Muscle of back (tissue), 11 donors: ENCODE measurements around the gene SEC62. TPM values are rescaled to one million over a fixed set of nuclear protein-coding genes. Genes with fewer than 3 reads are reported as not detected.
A peak's percentile ranks its signal among the peaks of the same experiment; 100 is the strongest.

ENCODE experiments used
- DNase-seq, 3 donors: peaks; one replicate each; pipeline versions ENCODE4 v3.0.0 to v3.0.0-alpha.2; 2013
- polyA plus RNA-seq, 10 donors: library from polyadenylated mRNA; unstranded; fragments of 120-200 nt; gene quantifications; one replicate each; pipeline ENCODE4 v1.2.1, GENCODE V29; 2013; ENCODE audit not compliant: insufficient read length in 10 of 10

Gene SEC62
- polyA plus RNA-seq, 10 donors, result 76.8 to 91.9 (median 81.3) TPM

DNA sequence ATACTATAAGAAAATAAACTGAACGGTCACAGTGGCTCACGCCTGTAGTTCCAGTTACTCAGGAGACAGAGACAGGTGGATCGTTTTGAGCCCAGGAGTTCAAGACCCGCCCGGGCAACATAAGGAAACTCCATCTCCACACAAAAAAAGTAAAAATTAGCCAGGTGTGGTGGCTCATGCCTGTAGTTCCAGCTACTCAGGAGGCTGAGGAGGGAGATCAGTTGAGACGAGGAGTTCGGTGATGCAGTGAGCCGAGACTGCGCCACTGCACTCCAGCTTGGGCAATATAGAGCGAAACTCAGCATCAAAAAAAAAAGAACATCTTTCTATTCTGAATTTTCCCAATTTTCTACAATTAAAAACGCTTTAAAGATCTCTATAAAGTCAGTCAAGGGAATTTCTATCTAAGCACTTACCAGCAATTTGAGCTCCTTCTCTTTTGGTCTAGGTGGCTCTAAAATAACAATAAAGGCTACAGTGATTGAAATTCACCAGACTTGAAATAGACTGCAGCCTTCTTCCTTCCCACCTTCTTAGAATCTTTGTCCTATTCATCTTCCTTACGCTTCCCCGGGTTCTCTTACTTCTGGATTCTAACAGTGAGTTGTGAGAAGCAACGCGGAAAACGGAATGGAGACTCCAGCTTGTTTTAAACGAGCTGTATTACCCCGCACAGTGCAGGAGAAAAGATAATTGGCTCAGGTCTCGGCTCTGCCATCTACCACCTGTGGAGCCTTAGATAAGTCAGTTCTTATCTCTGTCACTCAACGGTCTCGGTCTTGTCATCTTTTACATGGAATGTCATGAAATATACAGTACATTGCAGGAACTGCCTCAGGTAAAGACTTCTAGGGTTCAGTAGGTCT is 812 bp upstream of the SEC62 start:
- DNase-seq, result no peak

DNA sequence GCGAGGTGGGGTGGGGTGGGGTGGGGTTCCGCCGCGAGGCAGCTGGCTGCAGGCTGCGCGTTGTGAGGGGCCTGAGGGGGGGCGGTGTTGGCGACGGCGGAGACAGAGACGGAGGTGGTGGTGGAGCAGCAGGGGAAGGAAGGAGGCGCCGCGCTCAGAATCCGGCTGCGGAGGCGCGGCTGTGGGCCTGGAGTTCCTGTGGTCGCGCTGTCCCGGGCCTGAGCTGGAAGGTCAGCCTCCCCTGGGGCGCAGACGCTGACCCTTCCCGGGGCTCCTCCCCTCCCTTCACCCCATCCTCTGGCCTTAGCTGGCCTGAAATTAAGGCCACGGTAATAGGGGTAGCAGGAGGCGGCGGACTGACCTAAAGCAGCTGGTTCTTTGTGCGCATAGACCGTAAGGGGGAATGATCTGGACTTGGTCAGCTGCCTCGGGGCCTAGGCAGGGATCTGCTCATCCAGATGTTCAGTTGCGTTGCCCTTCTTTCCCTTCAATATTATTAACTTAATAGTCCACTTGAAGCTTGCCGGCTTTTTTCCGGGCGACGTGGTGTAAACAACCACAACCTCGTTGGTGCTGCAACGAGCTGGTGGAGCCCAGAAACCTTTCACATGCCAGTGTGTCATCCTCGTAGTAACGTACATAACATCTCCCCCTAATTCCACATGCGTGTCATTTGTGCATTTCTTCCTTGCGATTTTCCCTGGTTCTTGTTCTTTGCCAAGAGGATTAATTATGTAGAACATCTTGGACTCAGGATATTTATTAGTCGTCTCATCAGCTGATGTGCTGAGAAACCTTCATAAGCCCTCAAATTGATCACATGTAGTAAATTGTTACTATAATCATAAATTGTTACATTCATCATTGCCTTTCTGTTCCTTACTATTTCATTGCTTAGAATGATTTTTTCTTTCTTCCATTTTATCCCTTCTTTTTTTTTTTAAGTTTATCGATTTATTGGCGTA is 626 bp downstream of the SEC62 start:
- DNase-seq, result peak; percentile 43 to 92 (median 71)

DNA sequence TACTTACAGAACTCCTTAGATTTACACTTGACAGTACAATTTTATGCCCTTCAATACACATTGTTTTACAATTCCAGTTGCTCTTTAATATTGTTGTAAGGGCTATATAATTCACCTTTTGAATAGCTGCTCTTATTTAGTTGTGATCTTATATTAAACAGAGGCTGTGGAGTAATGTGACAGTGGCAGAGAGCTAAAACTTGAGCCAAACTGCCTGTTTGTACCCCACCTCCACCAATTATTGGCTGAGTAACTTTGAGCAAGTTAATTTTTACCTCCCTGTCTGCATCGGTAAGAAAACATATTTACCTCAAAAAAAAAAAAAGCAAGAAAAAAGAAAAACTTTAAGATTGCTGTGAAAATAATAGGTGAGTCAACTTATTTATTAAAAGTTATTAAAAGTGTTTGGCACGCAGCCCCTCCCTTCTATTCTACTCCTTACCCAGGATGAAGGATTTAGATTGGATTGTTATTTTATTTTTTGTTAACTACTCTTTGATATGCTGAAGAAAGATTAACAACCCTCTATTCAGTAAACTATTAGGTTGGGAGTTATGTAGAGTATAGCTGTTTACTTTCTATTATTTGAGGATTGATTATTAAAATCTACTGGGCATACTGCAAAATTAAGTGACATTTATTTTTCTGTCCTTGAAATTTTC is 1.7 kb downstream of the SEC62 start:
- DNase-seq, result no peak

DNA sequence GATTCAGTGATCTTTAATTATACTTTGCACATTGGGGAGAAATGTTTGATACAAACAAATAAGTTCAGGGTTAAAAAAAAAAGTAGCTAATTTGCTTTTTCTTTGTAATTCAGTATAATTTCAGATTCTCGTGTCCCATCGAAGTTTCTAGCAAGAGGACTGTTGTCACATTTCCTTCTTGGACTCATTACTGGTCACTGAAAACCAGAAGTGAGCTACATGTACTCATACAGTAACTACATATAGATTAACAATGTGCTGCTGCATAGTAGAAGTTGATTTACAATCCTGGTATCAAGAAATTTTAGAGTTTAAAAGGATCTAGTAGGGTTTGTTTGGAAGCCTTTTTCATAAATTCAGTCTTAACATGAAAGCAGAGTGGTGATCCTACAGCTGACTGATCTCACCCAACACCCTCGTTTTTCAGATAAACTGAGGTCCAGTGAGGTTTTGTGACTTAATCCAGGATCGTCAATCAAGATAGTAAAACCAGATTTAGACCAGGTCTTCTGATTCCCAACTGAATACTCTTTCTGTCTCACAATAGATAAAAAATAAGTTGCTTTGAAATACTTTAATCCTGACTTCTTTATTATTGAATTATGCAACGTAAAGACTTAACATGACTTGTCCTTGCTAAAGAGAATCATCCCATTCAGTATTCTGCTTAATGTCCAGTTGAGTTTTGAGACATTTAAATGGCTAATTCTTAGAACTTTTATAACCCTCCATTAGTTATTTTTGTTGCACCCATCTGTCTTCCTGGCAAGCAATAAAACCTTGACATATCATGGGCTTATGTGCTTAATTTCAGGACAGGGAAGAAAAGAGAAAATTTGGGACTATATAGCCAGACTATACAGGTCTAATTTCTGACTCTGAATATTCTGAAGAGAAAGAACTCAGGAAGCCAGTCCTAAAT is 2.8 kb downstream of the SEC62 start:
- DNase-seq, result no peak

DNA sequence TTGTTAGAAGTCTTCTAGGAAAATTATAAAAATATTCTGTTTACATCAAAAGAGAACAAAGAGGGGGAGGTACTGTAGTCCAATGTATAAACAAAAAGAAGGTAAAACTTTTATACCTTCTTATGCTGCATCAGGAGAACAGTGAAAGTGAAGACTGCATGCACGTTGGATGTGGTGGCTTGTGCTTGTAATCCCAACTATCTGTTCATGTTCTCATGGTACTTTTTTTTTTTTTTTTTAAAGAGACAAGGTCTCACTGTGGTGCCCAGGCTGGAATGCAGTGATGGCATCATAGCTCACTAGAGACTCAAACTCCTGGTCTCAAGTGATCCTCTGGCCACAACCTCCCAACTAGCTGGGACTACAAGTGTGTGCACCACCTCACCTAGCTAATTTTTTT is 4.2 kb downstream of the SEC62 start:
- DNase-seq, result no peak

DNA sequence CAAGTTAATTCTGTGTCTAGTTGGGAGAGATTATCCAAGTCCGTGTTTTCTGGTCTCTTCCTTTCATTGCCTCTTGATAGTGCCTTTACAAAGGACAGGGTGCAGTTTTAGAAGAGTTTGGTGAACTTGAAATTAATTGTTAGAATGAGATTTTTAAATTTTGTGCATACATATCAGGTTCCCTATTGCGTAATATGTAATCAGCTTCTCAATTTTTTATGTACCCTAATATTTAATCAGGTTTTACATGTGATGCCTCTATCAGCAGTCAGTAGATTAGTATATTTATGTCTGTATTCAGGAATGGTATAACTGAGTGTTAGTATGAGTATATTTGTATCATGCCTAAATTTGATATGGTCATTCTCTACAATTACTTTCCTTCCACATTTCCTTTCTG is 4.9 kb downstream of the SEC62 start:
- DNase-seq, result no peak

DNA sequence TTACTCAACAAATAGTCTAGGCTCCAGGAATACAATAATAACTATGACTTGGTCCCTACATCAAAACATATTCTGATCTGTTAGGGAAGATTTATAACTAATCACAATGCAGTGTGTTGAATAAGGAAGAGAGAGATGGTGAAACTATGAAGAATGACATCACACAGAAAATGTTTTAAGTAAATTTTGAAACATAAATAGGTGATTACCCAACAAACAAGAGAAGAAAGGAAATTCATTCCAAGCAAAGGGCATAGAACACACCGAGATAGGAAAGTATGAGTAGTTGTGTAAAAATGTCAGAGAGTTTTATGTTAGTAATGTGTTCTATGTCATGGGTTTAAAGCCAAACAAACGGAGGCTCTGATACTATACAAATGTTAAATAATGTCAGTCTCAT is 13.4 kb downstream of the SEC62 start:
- DNase-seq, result no peak

DNA sequence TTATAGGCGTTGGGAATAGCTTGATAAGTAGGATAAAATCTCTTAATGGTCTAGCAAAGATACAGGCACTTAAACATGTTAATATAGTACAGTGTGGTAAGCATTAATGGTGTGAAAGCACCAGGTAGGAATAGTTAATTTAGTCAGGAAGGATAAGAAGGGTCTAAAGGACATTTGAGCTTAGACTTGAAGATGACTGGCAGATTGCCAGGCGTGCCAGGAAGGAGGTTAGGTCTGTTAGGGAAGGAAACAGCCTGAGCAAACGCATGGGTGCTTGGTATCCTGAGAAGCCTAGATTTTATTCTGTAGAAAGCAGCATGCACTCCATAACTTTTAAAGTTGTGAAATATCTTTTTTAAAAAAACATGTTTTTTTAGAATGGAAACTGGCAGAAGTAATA is 17.7 kb downstream of the SEC62 start:
- no peak for DNase-seq

DNA sequence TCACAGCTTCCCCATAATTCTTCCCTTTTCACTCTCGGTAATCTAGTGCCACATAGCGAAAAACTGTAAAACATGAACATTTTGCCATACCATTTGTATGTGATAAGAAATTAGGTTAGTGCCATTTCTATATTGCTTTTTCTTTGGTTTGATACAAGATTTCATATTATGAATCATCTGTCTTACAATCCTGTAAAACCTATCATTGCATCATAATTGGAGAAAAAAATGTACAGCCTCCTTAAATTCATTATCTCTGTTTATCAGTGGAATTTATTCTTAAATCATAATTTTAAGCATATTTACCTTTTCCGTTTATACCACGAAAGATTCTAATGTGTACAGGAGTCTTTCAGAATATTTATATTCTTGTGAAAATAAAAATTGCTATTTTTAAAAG is 23.8 kb downstream of the SEC62 start:
- DNase-seq, result no peak

DNA sequence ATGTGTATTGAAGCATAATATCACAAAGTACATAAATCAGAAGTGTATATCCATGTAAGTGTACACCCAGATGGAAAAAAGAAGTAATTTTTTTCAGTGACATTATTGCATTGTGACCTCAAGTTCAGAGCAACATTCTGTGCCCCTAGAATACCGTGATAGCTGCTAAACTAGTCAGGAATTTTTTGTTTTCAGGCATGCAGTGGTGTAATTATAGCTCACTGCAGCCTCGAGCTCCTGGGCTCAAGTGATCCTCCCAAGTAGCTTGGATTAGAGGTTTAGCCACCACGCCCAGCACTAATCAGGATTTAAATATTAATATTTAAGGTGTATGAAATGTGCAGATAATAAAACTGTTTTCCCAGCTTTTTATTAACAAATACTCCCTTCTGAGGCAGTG is 25.5 kb downstream of the SEC62 start:
- no peak for DNase-seq

DNA sequence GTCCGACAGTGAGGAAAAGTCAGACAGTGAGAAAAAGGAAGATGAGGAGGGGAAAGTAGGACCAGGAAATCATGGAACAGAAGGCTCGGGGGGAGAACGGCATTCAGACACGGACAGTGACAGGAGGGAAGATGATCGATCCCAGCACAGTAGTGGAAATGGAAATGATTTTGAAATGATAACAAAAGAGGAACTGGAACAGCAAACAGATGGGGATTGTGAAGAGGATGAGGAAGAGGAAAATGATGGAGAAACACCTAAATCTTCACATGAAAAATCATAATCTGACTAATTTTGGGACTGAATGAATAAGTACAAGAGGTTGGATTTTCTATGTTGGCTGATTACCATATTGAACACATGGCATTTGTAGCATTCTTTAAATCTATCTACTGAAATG is 26.2 kb downstream of the SEC62 start:
- no peak for DNase-seq

DNA sequence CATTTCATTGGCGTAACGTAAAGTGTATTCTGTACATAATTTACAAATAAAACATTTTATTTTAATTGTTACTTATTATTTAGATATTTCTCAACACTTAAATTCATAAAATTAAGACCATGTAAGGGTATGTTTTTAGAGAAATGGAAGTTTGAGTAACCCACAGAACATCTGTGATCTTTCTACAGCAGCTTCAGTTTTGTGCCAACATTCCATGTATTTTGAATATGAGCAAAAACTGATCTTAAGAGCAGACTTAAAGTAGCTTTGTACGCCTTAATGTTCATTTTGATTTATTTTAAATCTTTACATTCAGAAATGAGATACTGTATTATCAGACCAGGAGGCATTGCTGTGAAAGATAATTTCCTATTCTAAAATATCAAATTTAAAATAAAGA is 27.2 kb downstream of the SEC62 start:
- DNase-seq, result no peak

DNA sequence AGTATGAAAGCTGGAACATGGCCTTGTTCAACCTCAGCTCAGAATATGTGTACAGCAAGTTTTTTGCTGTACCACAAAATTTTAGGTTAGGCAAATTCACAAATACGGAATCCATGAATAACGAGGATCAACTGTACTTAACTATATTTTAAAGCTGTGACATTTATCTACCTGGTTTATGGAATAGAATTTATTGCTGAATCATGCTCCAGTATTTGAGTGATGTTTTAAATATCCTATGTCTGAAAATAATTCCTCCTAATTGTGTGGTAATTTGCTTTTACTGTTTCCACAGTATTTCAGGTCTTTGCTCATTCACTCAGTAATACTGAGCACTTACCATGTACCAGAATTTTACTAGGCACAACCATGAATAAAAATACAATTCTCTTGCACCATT is 29.5 kb downstream of the SEC62 start:
- DNase-seq, result no peak

DNA sequence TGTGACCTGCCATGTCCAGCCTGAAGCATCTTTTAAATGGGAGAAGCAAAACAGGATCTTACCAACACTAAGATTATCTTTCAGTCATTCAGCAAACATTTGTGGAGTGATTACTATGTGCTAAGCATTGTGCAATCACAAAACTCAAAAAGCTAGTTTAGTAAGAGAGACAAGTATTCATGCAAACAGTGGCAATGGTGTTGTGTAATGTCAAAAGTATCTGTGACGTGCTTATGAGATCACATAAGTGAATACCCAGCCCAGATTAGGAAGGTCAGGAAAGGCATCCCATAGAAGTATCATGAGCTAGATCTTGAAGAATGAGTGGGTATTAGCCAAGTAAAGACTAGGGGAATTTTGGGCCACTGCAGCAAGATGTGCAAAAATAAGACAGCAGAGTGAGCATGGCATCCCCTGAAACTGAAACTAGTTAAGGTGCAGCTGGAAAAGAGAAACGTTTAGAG is 32.1 kb downstream of the SEC62 start:
- peak in 1 of 3 donors; percentile 23 for DNase-seq

DNA sequence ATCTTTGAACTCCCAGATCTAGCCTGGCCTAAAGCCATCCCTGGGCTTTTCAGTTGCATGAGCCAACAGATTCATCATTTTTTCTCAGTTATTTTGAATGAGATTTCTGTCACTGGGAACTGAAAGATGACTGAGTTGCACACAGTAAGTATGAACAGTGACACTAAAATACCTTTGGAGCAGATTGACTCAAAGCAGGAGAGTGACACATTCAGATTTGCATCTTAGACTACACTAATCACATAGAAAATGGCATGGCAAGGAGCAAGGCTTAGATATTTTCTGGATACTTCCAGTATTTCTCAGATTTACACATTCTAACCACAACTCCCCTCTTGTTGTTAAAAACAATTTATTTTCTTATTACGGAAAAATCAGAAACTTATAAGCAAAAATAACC is 32.8 kb downstream of the SEC62 start:
- no peak for DNase-seq

DNA sequence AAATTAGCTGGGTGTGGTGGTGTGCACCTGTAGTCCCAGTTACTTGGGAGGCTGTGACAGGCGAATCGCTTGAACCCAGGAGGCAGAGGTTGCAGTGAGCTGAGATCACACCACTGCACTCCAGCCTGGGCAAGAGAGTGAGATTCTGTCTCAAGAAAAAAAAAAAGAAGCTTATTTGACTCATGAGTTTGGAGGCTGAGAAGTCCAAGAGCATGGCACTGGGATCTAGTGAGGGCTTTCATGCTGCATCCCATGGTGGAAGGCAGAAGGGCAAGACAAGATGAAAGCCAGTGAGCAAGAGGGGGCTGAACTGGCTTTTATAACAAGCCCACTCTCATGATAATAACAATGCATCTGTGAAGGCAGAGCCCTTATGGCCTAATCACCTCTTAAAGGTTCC is 33.4 kb downstream of the SEC62 start:
- DNase-seq, result no peak

DNA sequence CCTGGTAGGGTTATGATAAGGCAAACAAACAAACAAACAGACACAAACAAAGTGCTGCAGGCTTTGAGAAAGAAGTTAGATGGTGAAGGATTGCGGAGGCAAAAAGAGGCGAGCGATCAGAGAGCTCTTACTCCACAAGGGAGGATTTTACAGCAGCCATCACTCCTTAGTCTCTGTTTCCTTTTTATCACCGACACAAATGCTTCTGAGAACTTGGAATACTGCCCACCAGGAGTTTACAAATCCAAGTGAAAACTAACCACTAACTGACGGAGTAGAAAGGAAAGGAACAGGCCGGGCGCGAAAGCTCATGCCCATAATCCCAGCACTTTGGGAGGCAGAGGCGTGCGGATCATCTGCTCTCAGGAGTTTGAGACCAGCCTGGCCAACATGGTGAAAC is 35.6 kb downstream of the SEC62 start:
- no peak for DNase-seq

DNA sequence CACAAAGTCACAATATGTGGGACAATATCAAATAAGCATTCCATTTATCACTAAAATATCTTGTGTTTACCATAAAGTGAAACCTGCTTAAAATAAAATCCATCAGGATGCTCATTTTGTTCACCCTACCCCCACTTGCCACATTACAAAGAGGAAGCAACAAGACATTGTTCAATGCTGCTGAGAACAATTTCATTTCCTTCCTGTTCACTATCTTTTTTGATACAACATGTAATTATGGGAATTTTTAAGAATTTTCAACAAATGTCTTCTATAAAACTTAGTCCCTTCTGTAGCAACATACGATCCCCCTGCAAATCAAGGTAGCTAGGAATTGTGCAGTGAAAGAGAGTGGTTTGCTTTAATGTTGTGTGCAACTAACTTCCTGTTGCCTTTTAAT is 36.3 kb downstream of the SEC62 start:
- DNase-seq, result no peak

DNA sequence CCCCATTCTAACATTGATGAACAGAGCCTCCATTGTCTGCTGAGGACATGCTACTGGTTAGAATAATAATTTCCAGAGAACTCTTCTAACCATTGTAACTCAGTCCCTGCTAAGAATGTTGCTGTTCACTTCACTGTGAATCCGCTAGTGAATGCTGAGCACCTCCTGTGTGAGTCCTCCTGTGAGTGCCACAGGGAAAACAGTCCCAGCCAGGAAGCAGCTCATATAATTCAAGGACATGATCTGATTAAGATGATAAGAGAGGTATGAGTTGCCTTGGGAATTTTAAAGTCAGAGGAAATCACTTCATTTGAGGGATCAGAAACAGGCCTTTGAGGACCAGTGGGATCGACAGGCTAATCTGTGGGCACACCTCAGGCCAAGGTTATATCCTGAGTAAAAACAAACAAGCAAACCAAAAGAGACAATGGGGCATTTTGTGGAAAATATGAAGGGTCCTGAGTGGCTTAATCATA is 37.3 kb downstream of the SEC62 start:
- no peak for DNase-seq

DNA sequence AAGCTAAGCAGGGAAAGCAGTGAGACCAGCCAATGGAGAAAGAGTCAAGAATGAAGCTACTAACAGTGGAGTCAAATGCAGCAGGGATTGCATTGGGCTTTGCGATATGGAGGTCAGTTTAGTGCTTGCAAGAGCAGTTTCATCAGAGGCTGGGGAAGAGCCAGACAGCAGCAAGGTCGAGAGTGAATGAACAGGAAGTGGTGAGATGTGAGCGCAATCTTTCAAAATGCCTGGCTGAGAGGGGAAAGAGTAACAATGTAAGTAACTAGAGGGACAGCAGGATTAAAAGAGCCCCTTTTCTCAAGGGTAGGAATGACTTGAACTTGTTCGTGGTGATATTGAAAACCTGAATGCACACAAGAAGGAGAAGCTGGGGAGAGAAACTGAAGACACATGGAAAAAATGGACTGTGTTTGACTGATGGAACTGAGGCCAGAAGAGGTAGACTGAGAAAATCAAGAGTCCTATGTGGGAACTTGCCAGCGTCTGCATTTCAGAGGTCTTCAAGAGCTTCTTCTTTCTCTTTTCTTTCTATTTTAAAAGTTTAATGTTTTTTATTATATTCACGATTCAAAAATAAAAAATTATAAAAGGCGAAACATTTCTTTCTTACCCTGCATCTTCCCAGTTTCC is 40.5 kb downstream of the SEC62 start:
- peak; percentile 7 to 17 (median 8) for DNase-seq
